ENCODE measurements around the gene TNFSF8.

DNA sequence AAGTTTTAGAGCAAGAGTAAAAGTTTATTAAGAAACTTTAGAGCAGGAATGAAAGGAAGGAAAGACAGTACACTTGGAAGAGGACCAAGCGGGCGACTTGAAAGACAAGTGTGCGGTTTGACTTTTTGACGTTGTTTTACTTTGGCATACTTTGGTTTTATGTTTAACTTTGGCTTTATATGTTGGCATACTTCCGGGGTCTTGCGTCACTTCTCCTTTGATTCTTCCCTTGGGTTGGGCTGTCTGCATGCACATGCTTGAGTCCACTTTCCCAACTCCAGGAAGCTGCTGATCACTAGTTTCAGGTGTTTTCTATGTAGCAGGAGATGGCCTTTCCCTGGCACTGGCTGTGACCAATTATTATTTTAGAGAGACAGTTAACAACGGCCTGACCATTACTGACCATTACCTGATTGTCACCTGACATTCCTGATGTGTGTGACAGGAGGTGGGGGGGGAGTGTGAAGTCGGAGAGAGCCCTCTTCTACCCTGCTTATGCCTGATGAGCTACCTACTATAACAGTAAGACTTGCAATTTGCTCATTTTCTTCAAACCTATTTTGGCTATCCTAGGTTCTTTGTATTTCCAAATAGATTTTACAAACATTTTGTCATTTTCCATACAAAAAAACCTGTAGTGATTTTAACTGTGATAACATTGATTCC is 45.5 kb downstream of the TNFSF8 start:
- TF ChIP-seq ZNF274 (IDR thresholded peaks at IDR 0.05; ENCODE audit: low read depth, low read length) (no peak), YY1 (IDR thresholded peaks at IDR 0.05; ENCODE audit: insufficient read depth, insufficient read length) (no peak)
